Body of pancreas (tissue), 4 donors: ENCODE measurements around the gene PDCD1LG2. TPM values are rescaled to one million over a fixed set of nuclear protein-coding genes. Genes with fewer than 3 reads are reported as not detected.
A peak's percentile ranks its signal among the peaks of the same experiment; 100 is the strongest.

Experiments
- ATAC-seq: fragments of 150-250 bp; one replicate; pipeline ENCODE4 v1.9.1; 2016
- DNase-seq, 4 donors: peaks; one replicate each; pipeline ENCODE4 v3.0.0-alpha.2; 2019
- H3K27ac ChIP-seq, 4 donors: fragments of 200-600 bp; sonication (generic); 1 replicate in 3 of 4; 2 replicates in 1 of 4; pipeline versions ENCODE4 v1.5.1 to v1.6.1; 2016 to 2019; ENCODE audit warnings: mild to moderate bottlenecking in 1 of 4, mixed read lengths in 1 of 4, moderate library complexity in 1 of 4
- H3K27me3 ChIP-seq, 2 donors: fragments of 200-600 bp; sonication (generic); one replicate each; pipeline ENCODE4 v1.6.0; 2016; ENCODE audit warnings: mild to moderate bottlenecking in 1 of 2
- H3K36me3 ChIP-seq, 2 donors: fragments of 200-600 bp; sonication (generic); replicated peaks in 1 of 2; 2 replicates each; pipeline ENCODE4 v1.5.1; 2016; ENCODE audit warnings: low read depth in 2 of 2; ENCODE audit not compliant: insufficient read depth in 1 of 2
- H3K4me1 ChIP-seq: fragments of 200-600 bp; sonication (generic); one replicate; pipeline ENCODE4 v1.6.0; 2016
- H3K4me3 ChIP-seq, 2 donors: fragments of 200-600 bp; sonication (generic); 1 replicate in 1 of 2; 2 replicates in 1 of 2; pipeline ENCODE4 v1.5.1; 2016 to 2019
- H3K9me3 ChIP-seq, 3 donors: fragments of 200-600 bp; sonication (generic); 1 replicate in 2 of 3; 2 replicates in 1 of 3; pipeline ENCODE4 v1.5.1; 2016
- CTCF ChIP-seq, 7 experiments: fragments of 450-650 bp in 4 of 7; fragments of 200-600 bp in 3 of 7; sonication (generic) in 3 of 7; IDR thresholded peaks; one replicate each; pipeline ENCODE4 v1.5.1; 2016 to 2019; ENCODE audit warnings: antibody characterized with exemption in 7 of 7
- POLR2A ChIP-seq, 3 donors: fragments of 450-650 bp; IDR thresholded peaks; one replicate each; pipeline ENCODE4 v1.6.1; 2016; ENCODE audit warnings: antibody characterized with exemption in 3 of 3, mild to moderate bottlenecking in 2 of 3
- WGBS, 2 donors: methylation state at CpG; one replicate each; pipeline ENCODE4 v1.1.5; 2017; 5-methylcytosine and 5-hydroxymethylcytosine counted together
- intact Hi-C: fragments of 100-400 bp; cut with DNase I; formaldehyde crosslinking; loops from one replicate; pipeline ENCODE4 v1.15.1; 2023
- total RNA-seq, 2 donors: library from RNA; depleted of rRNA; stranded (reverse); fragments of >200 nt; gene quantifications; one replicate each; pipeline ENCODE4 v1.1.0, GENCODE V29; 2016

PDCD1LG2 gene
- total RNA-seq, 2 donors from 2014 or later = 0.99 to 1.3 TPM

GRCh38 chr9:5562806-5563416, 52.6 kb downstream of the PDCD1LG2 start:
- no peaks in the 10 kb centered on the region for H3K9me3 ChIP-seq
- H3K36me3 ChIP-seq = no peaks in the 10 kb centered on the region
- no peak overlapping the region for H3K27ac ChIP-seq
- no peak overlapping the region for H3K4me3 ChIP-seq
- no peak for DNase-seq
- ATAC-seq = no peak
- TF ChIP-seq POLR2A (IDR thresholded peaks at IDR 0.05) (no peak), CTCF (IDR thresholded peaks at IDR 0.05) (no peak)
- intact Hi-C loops = no loop called here
- no peaks in the 10 kb centered on the region for H3K4me1 ChIP-seq
- WGBS, 2 donors = 69 to 73% methylated on average over 5 of the region's 5 CpGs
- H3K27me3 ChIP-seq = no peaks in the 10 kb centered on the region

DNA sequence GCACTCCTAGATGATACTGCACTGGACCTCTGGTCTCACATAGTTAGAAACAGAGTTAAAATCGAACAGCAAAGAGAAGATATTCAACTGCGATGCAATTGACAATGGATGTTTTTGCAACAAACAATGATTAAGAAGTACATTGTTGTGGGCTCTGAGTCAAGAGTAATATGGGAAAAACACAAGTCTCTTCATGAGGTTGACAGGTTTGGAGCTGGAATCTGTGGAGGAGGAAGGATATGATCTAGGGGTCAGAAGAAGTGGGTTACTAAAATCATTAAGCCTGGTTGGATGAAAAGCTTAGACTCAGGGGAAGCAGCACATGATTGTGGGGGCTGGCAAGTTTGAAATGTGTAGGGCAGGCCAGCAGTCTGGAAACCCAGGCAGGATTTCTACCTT, 53.1 kb downstream of the PDCD1LG2 start:
- no peak for ATAC-seq
- H3K36me3 ChIP-seq = no peaks in the 10 kb centered on the region
- no peaks in the 10 kb centered on the region for H3K27me3 ChIP-seq
- WGBS, 2 donors = 60 to 64% methylated on average over 2 of the region's 2 CpGs
- no peaks in the 10 kb centered on the region for H3K9me3 ChIP-seq
- H3K4me3 ChIP-seq = no peak overlapping the region
- intact Hi-C loops = no loop called here
- TF ChIP-seq CTCF (IDR thresholded peaks at IDR 0.05) (no peak), POLR2A (IDR thresholded peaks at IDR 0.05) (no peak)
- no peaks in the 10 kb centered on the region for H3K4me1 ChIP-seq
- no peak overlapping the region for H3K27ac ChIP-seq
- DNase-seq = no peak

- intact Hi-C loops = no loop called here
- Histone ChIP-seq H3K27me3 (no peaks in the 10 kb centered on the region), H3K4me3 (no peak overlapping the region), H3K36me3 (no peaks in the 10 kb centered on the region), H3K9me3 (no peaks in the 10 kb centered on the region), H3K27ac (no peak overlapping the region), H3K4me1 (no peaks in the 10 kb centered on the region)
- ATAC-seq = no peak
- TF ChIP-seq CTCF (IDR thresholded peaks at IDR 0.05) (no peak), POLR2A (IDR thresholded peaks at IDR 0.05) (no peak)
- DNase-seq = no peak
Observed at GRCh38 chr9:5563886-5564285, 53.6 kb downstream of the PDCD1LG2 start.

GRCh38 chr9:5566054-5566618, 55.8 kb downstream of the PDCD1LG2 start:
- 84 to 85% methylated on average over 6 of the region's 6 CpGs for WGBS, 2 donors
- TF ChIP-seq POLR2A (IDR thresholded peaks at IDR 0.05) = no peak
- no peak for TF ChIP-seq CTCF (IDR thresholded peaks at IDR 0.05)
- Histone ChIP-seq H3K4me3 (no peak overlapping the region), H3K9me3 (no peaks in the 10 kb centered on the region), H3K27ac (no peak overlapping the region), H3K27me3 (no peaks in the 10 kb centered on the region), H3K36me3 (no peaks in the 10 kb centered on the region), H3K4me1 (no peaks in the 10 kb centered on the region)
- ATAC-seq = no peak
- intact Hi-C loops = no loop called here
- no peak for DNase-seq

DNA sequence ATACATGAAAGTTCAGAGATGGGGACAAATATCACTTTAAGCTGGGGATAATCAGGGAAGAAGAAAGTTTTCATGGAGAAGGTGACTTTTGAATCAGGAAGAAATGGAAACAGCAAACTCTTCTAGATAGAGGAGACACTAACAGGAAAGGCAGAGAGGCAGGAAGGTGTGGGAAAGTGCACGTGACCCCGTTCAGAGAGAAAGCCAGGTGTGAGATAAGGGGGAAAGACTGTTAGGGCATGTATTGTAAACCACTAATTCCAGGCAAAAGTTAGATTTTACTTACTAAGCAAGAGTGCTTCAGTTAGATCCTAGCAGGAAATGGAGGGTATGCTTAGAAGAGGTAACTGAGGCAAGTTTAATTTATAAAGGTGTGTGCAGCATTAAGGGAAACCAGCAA, 58.5 kb downstream of the PDCD1LG2 start:
- ATAC-seq (no peak), DNase-seq (peak in 1 of 4 donors; percentile 33)
- no peak for TF ChIP-seq CTCF (IDR thresholded peaks at IDR 0.05)
- no peak for TF ChIP-seq POLR2A (IDR thresholded peaks at IDR 0.05)
- intact Hi-C loops = no loop called here
- Histone ChIP-seq H3K27me3 (no peaks in the 10 kb centered on the region), H3K27ac (no peak overlapping the region), H3K4me3 (no peak overlapping the region), H3K36me3 (no peaks in the 10 kb centered on the region), H3K9me3 (no peaks in the 10 kb centered on the region), H3K4me1 (no peaks in the 10 kb centered on the region)
- WGBS, 2 donors = 10 to 17% methylated on average over 2 of the region's 2 CpGs
